ENCODE results near the gene PHF13. TPM values are rescaled to one million over a fixed set of nuclear protein-coding genes. Genes with fewer than 3 reads are reported as not detected.
"Not testable (repeated sequence)": the region's sequence is repeated elsewhere in the genome, so short reads cannot be mapped to it uniquely, and the experiment has no call there.

The PHF13 gene
- total and polyA plus RNA-seq, 2 donors (not counting 3 experiments of a cell fraction or from before 2014, with no cell fraction given): 5.6 to 18.6 TPM

DNA sequence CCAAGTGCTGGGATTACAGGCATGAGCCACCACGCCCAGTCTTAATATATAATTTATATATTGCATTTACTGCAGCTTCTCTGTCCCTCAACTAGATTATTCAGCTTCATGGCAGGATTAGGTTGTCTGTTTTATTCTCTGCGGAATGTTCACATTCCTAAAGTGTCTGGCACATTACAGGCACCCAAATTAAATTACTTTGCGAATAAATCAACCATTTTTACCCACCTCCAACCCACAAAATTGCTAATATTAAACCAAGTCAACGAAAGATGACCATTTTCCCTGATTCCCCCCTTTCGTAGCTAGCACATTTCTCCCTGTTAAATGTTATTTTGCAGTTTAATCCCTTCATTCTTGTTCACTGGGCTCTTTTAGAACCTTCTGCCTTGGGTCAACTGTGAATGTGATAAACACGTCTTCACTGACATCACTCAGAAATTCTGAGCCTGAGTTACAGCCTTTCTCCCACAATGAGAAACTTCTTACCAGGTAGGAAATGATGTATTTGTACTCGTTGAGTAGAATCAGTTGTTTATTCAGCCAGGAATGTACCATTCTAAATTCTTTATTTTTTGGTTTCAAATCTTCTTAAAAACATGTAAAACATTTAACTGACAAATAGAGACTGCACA lies 47.0 kb downstream of the PHF13 start:
- dilution Hi-C loops (cut with MboI; ENCODE audit: extremely low pct_ligation_motif_present, low sequenced_read_pairs): no loop called here
- Histone ChIP-seq H3K27me3 (ENCODE audit: control insufficient read depth in 2 of 2, insufficient read depth in 2 of 2, low read length in 2 of 2) (no peaks in the 10 kb centered on the region), H3K79me2 (ENCODE audit: control insufficient read depth, insufficient read depth, low read length) (peaks cover 2% of the 10 kb centered on the region), H3K36me3 (ENCODE audit: control insufficient read depth in 2 of 2, extremely low read depth in 1 of 2, insufficient read depth in 2 of 2, low read length in 2 of 2) (peaks cover 0 to 2% of the 10 kb centered on the region in 2 experiments), H3K9ac (replicated peaks; ENCODE audit: extremely low read depth, insufficient read depth, low read length) (no peak overlapping the region), H3K4me2 (ENCODE audit: insufficient read depth, low read length) (no peak overlapping the region), H3K4me1 (ENCODE audit: control insufficient read depth, extremely low read depth, insufficient read depth, low read length) (no peaks in the 10 kb centered on the region), H2AFZ (ENCODE audit: low read depth, low read length) (no peak overlapping the region), H3K4me3 (replicated peaks in 1 of 3; ENCODE audit: insufficient read depth in 1 of 3, low read depth in 1 of 3, low read length in 3 of 3) (no peak overlapping the region), H3K27ac (ENCODE audit: insufficient read depth, low read depth, low read length) (no peak overlapping the region), H4K20me1 (replicated peaks; ENCODE audit: control insufficient read depth, extremely low read depth, insufficient read depth, low read length) (peaks cover 5% of the 10 kb centered on the region), H3K9me3 (replicated peaks; ENCODE audit: control insufficient read depth, insufficient read depth, low read length) (no peaks in the 10 kb centered on the region), H3K9me1 (replicated peaks; ENCODE audit: control insufficient read depth, extremely low read depth, insufficient read depth, low read length) (no peaks in the 10 kb centered on the region)
- CTCF ChIA-PET: no interaction called here
- POLR2A ChIA-PET: no interaction called here
- TF ChIP-seq POLR2A (IDR thresholded peaks at IDR 0.05; ENCODE audit: low read depth, low read length): no peak
- no peak for TF ChIP-seq GATA2 (IDR thresholded peaks at IDR 0.05; ENCODE audit: insufficient read depth, insufficient read length, low read depth, low read length)
- TF ChIP-seq, protein P1, sequence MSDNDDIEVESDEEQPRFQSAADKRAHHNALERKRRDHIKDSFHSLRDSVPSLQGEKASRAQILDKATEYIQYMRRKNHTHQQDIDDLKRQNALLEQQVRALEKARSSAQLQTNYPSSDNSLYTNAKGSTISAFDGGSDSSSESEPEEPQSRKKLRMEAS (IDR thresholded peaks at IDR 0.05; ENCODE audit: insufficient read depth, insufficient read length): no peak
- TF ChIP-seq JUN (IDR thresholded peaks at IDR 0.05; ENCODE audit: borderline replicate concordance, insufficient read depth, insufficient read length, low read depth): no peak
- no peak for TF ChIP-seq EZH2 (IDR thresholded peaks at IDR 0.05; ENCODE audit: borderline replicate concordance, low read depth, low read length, severe bottlenecking)
- no peak for TF ChIP-seq POLR2AphosphoS5 (IDR thresholded peaks at IDR 0.05; ENCODE audit: insufficient read depth, low read depth, low read length)
- BruUV-seq (replicated peaks): no TSS peak
- FAIRE-seq: no peak
- DNase-seq (ENCODE audit: low read depth, low spot score): no peak
- intact Hi-C loops (cut with micrococcal nuclease): no loop called here

DNA sequence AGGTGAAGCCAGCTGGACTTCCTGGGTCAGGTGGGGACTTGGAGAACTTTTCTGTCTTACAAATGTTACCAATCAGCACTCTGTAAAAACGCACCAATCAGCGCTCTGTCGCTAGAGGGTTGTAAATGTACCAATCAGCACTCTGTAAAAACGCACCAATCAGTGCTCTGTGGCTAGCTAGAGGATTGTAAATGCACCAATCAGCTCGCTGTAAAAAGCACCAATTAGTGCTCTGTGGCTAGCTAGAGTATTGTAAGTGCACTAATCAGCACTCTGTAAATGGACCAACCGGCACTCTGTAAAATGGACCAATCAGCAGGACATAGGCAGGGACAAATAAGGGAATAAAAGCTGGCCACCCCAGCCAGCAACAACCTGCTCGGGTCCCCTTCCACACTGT lies 48.9 kb downstream of the PHF13 start:
- intact Hi-C loops (cut with micrococcal nuclease); dilution Hi-C loops (cut with MboI; ENCODE audit: extremely low pct_ligation_motif_present, low sequenced_read_pairs); H3K27ac ChIP-seq (ENCODE audit: insufficient read depth, low read depth, low read length); DNase-seq (ENCODE audit: low read depth, low spot score); FAIRE-seq; BruUV-seq (replicated peaks); H3K9me1 ChIP-seq (replicated peaks; ENCODE audit: control insufficient read depth, extremely low read depth, insufficient read depth, low read length); POLR2A ChIA-PET; H3K27me3 ChIP-seq (ENCODE audit: control insufficient read depth in 2 of 2, insufficient read depth in 2 of 2, low read length in 2 of 2); H3K36me3 ChIP-seq (ENCODE audit: control insufficient read depth in 2 of 2, extremely low read depth in 1 of 2, insufficient read depth in 2 of 2, low read length in 2 of 2); H3K4me1 ChIP-seq (ENCODE audit: control insufficient read depth, extremely low read depth, insufficient read depth, low read length); CTCF ChIA-PET; H2AFZ ChIP-seq (ENCODE audit: low read depth, low read length); H3K9ac ChIP-seq (replicated peaks; ENCODE audit: extremely low read depth, insufficient read depth, low read length); H3K79me2 ChIP-seq (ENCODE audit: control insufficient read depth, insufficient read depth, low read length); H3K4me3 ChIP-seq (replicated peaks in 1 of 3; ENCODE audit: insufficient read depth in 1 of 3, low read depth in 1 of 3, low read length in 3 of 3); H3K4me2 ChIP-seq (ENCODE audit: insufficient read depth, low read length); H3K9me3 ChIP-seq (replicated peaks; ENCODE audit: control insufficient read depth, insufficient read depth, low read length); H4K20me1 ChIP-seq (replicated peaks; ENCODE audit: control insufficient read depth, extremely low read depth, insufficient read depth, low read length): not testable (repeated sequence)
